Fibroblast of pulmonary artery (primary cell): Measurements from ENCODE around the gene AUTS2.

Experiments
- DNase-seq: peaks from one replicate; pipeline ENCODE4 v3.0.0-alpha.2; 2010; ENCODE audit warnings: low read depth
- H3K4me3 ChIP-seq: replicated peaks from 2 replicates; pipeline ENCODE4 v1.5.1; 2011; ENCODE audit warnings: low read depth, mild to moderate bottlenecking, control low read depth, low read length, moderate library complexity
- TF ChIP-seq, protein P1 (sequence below): IDR thresholded peaks from 2 replicates; pipeline ENCODE4 v1.5.1; 2011; ENCODE audit warnings: mild to moderate bottlenecking, control low read depth, low read length, inconsistent platforms; ENCODE audit errors: missing control alignments

The AUTS2 gene

DNA sequence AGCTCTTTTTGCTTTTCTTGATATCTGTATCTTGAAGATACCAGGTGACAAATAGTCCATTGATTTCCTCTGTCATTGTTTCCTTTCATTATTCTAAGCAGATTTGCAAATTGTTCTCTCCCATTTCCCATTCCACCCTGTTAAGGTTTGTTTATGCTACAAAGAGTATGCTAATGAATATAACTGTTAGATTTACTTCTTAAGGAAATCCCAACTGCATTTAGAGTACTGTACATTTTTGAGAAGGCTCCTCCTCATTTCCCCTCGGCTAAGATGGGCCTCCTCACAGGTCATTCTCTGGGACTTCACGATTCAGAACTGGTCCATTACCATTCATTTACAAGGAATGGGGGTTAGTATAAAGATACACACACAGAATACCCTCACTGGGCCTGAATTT is 15.6 kb downstream of the AUTS2 start:
- DNase-seq, result no peak
- H3K4me3 ChIP-seq, result no peak overlapping the region
- TF ChIP-seq, protein P1, sequence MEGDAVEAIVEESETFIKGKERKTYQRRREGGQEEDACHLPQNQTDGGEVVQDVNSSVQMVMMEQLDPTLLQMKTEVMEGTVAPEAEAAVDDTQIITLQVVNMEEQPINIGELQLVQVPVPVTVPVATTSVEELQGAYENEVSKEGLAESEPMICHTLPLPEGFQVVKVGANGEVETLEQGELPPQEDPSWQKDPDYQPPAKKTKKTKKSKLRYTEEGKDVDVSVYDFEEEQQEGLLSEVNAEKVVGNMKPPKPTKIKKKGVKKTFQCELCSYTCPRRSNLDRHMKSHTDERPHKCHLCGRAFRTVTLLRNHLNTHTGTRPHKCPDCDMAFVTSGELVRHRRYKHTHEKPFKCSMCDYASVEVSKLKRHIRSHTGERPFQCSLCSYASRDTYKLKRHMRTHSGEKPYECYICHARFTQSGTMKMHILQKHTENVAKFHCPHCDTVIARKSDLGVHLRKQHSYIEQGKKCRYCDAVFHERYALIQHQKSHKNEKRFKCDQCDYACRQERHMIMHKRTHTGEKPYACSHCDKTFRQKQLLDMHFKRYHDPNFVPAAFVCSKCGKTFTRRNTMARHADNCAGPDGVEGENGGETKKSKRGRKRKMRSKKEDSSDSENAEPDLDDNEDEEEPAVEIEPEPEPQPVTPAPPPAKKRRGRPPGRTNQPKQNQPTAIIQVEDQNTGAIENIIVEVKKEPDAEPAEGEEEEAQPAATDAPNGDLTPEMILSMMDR, result no peak

DNA sequence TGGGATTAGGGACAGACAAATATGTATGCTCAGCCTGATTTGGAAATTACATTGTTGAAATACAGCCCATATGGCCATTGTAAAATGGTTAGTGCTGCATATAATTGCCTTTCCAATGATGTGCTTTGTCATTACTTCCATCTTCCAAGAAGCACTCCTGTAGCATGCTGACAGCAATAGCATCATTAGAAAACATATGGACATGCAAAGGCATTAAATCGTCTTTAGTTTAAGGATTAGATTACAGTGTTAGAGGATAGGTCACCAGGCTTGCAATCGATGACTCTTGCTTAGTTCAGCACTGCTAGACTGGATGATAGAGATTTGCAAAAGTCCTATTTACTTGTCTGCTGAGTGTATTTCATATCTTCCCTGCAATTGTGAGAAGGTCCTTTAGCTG is 17.4 kb downstream of the AUTS2 start:
- DNase-seq, result no peak
- no peak overlapping the region for H3K4me3 ChIP-seq
- TF ChIP-seq, protein P1, result no peak

DNA sequence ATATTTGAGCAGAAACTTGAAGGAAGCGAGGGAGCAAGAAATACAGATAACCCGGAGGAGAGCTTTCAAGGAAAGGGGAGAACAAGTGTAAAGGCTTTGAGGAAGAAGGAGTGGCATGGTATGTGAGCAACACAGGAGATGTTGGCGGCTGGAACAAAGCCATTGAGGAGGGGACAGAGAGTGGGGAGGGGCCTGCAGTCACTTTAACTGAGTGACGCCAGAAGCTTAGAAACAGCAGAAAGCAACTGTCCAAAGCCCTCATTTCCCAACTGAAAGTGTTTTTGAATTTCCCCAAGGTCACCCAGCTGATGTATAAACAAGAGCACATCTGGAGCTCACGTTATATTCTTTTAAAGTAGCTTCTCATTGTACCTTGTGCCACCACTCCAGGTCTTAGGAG is 19.1 kb downstream of the AUTS2 start:
- TF ChIP-seq, protein P1, result no peak
- DNase-seq, result no peak
- no peak overlapping the region for H3K4me3 ChIP-seq

DNA sequence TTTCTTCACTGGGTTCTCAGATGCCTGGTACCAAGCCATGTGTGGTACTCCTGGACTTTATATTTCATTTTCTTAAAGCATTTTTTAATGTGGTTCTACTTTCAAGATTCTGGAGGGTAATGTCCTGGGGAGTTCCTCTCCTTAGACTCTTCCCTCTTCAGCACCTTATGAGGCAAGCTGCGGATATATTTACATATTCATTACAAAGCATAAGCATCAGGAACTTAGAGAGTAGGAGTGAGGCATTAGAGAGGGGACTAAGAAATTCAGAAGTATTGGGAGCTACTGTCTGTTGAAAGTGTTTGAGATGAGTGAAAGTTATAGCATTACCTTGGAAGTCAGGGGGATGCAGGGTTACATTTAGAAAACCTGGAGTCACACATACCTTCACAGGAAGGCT is 20.8 kb downstream of the AUTS2 start:
- TF ChIP-seq, protein P1, result no peak
- no peak for DNase-seq
- no peak overlapping the region for H3K4me3 ChIP-seq

DNA sequence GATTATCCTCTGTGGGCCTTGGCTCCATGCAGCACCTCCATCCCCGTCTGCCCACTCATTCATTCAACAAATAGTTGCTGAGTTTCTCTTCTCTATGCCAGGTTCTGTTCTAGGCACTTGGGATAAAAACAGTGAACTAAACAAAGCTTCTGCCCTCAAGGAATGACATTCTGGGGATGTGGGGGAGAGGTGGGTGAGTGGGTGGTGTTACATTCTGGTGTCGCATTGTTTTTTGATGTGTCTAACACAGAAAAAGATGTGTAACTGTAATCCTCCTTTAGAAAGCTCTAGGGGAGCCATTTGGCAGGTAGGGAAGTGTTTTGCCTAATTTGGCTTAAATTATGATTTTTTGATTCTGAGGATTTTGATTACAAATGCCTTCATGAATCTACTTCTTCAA is 21.4 kb downstream of the AUTS2 start:
- DNase-seq, result no peak
- no peak overlapping the region for H3K4me3 ChIP-seq
- TF ChIP-seq, protein P1, result no peak

DNA sequence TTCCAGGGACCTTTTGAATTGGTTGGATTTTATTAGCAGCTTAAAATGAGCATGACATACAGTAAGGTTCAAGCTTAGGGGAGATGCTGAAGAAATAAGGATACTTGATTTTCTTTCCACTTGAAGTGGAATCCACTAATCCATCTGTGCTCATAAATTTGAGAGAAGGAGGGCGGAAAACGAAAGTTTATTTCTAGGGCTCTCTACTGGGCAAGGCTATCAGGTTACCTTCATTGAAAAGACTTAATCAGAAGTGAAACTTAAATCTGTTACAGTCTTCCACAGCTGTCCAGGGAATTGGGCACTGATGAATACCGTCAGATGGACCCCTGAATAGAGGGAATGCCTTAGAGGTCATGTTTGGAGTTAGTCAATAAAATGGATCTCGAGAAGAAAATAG is 21.8 kb downstream of the AUTS2 start:
- H3K4me3 ChIP-seq, result no peak overlapping the region
- TF ChIP-seq, protein P1, result no peak
- no peak for DNase-seq

DNA sequence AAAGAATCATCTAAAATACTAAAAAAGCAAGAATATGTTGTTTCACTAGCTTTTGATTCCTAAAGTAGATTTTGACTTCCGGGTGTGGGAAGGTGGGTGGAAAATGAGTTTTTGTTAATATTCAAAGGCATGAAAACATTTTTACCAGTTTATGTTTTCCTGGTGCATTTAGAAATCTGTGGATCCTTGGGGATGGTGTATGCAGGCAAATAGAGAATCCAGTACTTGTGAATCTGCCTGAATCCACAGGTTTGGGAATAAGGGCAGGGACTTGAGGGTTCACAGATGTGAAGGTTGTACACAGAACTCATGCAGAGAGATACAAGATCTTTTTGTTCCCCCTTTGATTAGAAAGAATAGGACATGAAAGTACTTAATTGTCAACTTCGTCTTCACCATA is 22.4 kb downstream of the AUTS2 start:
- TF ChIP-seq, protein P1, result no peak
- no peak overlapping the region for H3K4me3 ChIP-seq
- no peak for DNase-seq
